ENCODE results near the gene OR4E2. TPM values are rescaled to one million over a fixed set of nuclear protein-coding genes. Genes with fewer than 3 reads are reported as not detected.

Gene OR4E2
- polyA plus RNA-seq, 4 donors: not detected

DNA sequence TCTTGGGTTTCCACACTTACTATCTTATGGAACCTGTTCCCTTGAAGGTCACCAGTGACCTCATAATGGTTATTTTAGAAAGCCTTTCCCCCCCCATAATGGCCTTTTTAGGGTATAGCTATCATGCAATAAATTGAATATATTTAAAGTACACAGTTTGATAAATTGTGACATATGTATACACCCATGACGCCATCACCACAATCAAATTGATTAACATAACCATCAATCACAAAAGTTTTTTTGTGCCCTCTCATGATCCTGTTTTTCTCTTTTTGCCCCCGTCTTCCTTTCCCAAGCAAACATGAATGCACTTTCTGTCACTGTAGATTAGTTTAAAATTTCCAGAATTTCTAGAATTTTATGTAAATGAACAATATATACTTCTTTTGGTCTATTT is 48.7 kb downstream of the OR4E2 start:
- FAIRE-seq (no peak), DNase-seq (no peak)
- Histone ChIP-seq H3K9me3 (ENCODE audit: control insufficient read depth in 2 of 2, insufficient read depth in 1 of 2, low read depth in 1 of 2, low read length in 1 of 2) (peaks cover 0 to 10% of the 10 kb centered on the region in 2 donors), H3K27ac (ENCODE audit: low read depth in 1 of 3, low read length in 2 of 3) (no peak overlapping the region), H3K4me3 (ENCODE audit: low read depth in 1 of 3, low read length in 3 of 3) (no peak overlapping the region), H3K27me3 (ENCODE audit: control insufficient read depth in 3 of 3, insufficient read depth in 3 of 3, low read length in 3 of 3) (no peaks in the 10 kb centered on the region), H3K36me3 (ENCODE audit: control insufficient read depth in 3 of 3, insufficient read depth in 2 of 3, low read depth in 1 of 3, low read length in 3 of 3) (no peaks in the 10 kb centered on the region), H3K4me1 (ENCODE audit: control insufficient read depth in 3 of 3, insufficient read depth in 2 of 3, low read depth in 1 of 3, low read length in 2 of 3) (no peaks in the 10 kb centered on the region)
- 65 to 75% (median 72%) methylated on average over 2 of the region's 2 CpGs for WGBS, 3 donors

- DNase-seq (peak; percentile 1 to 30), FAIRE-seq (no peak)
- H3K36me3 ChIP-seq (ENCODE audit: control insufficient read depth in 3 of 3, insufficient read depth in 2 of 3, low read depth in 1 of 3, low read length in 3 of 3): no peaks in the 10 kb centered on the region
- WGBS, 3 donors: 51 to 58% (median 54%) methylated on average over 2 of the region's 2 CpGs
- H3K4me3 ChIP-seq (ENCODE audit: low read depth in 1 of 3, low read length in 3 of 3): no peak overlapping the region
- no peaks in the 10 kb centered on the region for H3K4me1 ChIP-seq (ENCODE audit: control insufficient read depth in 3 of 3, insufficient read depth in 2 of 3, low read depth in 1 of 3, low read length in 2 of 3)
- no peaks in the 10 kb centered on the region for H3K27me3 ChIP-seq (ENCODE audit: control insufficient read depth in 3 of 3, insufficient read depth in 3 of 3, low read length in 3 of 3)
- peaks cover 0 to 10% of the 10 kb centered on the region in 2 donors for H3K9me3 ChIP-seq (ENCODE audit: control insufficient read depth in 2 of 2, insufficient read depth in 1 of 2, low read depth in 1 of 2, low read length in 1 of 2)
- H3K27ac ChIP-seq (ENCODE audit: low read depth in 1 of 3, low read length in 2 of 3): no peak overlapping the region
Observed at GRCh38 chr14:21703357-21704326, 50.0 kb downstream of the OR4E2 start.

DNA sequence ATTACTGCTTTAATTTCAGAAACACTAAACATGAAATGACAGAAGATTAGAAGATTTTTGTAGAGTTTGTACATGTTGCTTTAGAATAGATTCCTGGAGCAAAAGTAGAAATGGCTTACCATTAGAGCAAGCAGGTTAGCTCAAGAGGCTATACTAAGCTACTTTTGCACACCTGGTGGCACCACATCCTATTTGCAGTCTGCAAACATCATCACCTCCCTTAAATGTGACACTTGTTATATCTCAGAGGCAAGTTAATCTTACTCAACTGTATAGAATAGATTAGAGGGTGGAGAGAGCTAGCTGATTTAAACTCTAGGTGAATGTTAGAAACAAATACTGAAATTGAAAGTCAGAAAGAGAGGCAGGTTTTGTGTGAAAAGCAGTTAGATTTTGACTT is 50.7 kb downstream of the OR4E2 start:
- H3K9me3 ChIP-seq (ENCODE audit: control insufficient read depth in 2 of 2, insufficient read depth in 1 of 2, low read depth in 1 of 2, low read length in 1 of 2): peaks cover 0 to 10% of the 10 kb centered on the region in 2 donors
- no peaks in the 10 kb centered on the region for H3K4me1 ChIP-seq (ENCODE audit: control insufficient read depth in 3 of 3, insufficient read depth in 2 of 3, low read depth in 1 of 3, low read length in 2 of 3)
- H3K36me3 ChIP-seq (ENCODE audit: control insufficient read depth in 3 of 3, insufficient read depth in 2 of 3, low read depth in 1 of 3, low read length in 3 of 3): no peaks in the 10 kb centered on the region
- no peak for FAIRE-seq
- no peaks in the 10 kb centered on the region for H3K27me3 ChIP-seq (ENCODE audit: control insufficient read depth in 3 of 3, insufficient read depth in 3 of 3, low read length in 3 of 3)
- H3K27ac ChIP-seq (ENCODE audit: low read depth in 1 of 3, low read length in 2 of 3): no peak overlapping the region
- no peak for DNase-seq
- H3K4me3 ChIP-seq (ENCODE audit: low read depth in 1 of 3, low read length in 3 of 3): no peak overlapping the region

DNA sequence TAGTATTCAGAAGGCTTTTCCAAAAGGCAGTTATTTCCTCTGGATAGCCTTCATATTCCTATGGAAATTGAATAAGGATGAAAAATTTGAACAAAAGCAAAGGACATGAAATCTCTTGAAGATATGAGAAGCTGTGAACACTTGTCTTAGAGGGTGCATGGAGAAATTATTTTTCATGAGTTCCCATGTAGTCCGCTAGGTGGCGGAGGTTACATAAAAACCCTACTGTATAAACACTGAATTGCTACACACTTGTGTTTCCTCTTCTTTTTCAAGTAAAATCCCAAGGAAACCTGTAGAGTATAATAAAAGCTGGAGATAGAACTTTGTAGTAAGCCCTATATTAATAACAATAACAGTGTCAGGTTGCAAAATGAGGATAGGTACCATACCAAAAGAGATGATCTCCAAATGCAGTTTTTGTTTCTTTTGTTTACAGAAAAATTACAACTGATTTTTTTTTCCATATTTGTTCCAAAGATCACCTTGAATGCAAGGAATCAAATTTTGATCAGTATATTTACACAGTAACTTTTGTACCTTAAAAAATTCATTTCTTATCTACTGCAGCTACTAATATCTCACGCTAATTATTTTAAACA is 57.8 kb downstream of the OR4E2 start:
- no peak overlapping the region for H3K4me3 ChIP-seq (ENCODE audit: low read depth in 1 of 3, low read length in 3 of 3)
- no peaks in the 10 kb centered on the region for H3K4me1 ChIP-seq (ENCODE audit: control insufficient read depth in 3 of 3, insufficient read depth in 2 of 3, low read depth in 1 of 3, low read length in 2 of 3)
- FAIRE-seq (no peak), DNase-seq (peak; percentile 34 to 44)
- no peaks in the 10 kb centered on the region for H3K27me3 ChIP-seq (ENCODE audit: control insufficient read depth in 3 of 3, insufficient read depth in 3 of 3, low read length in 3 of 3)
- H3K9me3 ChIP-seq (ENCODE audit: control insufficient read depth in 2 of 2, insufficient read depth in 1 of 2, low read depth in 1 of 2, low read length in 1 of 2): peaks cover 0 to 7% of the 10 kb centered on the region in 2 donors
- H3K36me3 ChIP-seq (ENCODE audit: control insufficient read depth in 3 of 3, insufficient read depth in 2 of 3, low read depth in 1 of 3, low read length in 3 of 3): no peaks in the 10 kb centered on the region
- 24 to 29% (median 28%) methylated on average over 3 of the region's 3 CpGs for WGBS, 3 donors
- H3K27ac ChIP-seq (ENCODE audit: low read depth in 1 of 3, low read length in 2 of 3): no peak overlapping the region

- no peaks in the 10 kb centered on the region for H3K4me1 ChIP-seq (ENCODE audit: control insufficient read depth in 3 of 3, insufficient read depth in 2 of 3, low read depth in 1 of 3, low read length in 2 of 3)
- FAIRE-seq (no peak), DNase-seq (no peak)
- 73 to 79% (median 76%) methylated on average over 2 of the region's 2 CpGs for WGBS, 3 donors
- no peak overlapping the region for H3K27ac ChIP-seq (ENCODE audit: low read depth in 1 of 3, low read length in 2 of 3)
- no peaks in the 10 kb centered on the region for H3K36me3 ChIP-seq (ENCODE audit: control insufficient read depth in 3 of 3, insufficient read depth in 2 of 3, low read depth in 1 of 3, low read length in 3 of 3)
- H3K4me3 ChIP-seq (ENCODE audit: low read depth in 1 of 3, low read length in 3 of 3): no peak overlapping the region
- no peaks in the 10 kb centered on the region for H3K27me3 ChIP-seq (ENCODE audit: control insufficient read depth in 3 of 3, insufficient read depth in 3 of 3, low read length in 3 of 3)
- peaks cover 0 to 2% of the 10 kb centered on the region in 2 donors for H3K9me3 ChIP-seq (ENCODE audit: control insufficient read depth in 2 of 2, insufficient read depth in 1 of 2, low read depth in 1 of 2, low read length in 1 of 2)
Observed at GRCh38 chr14:21712036-21712435, 58.4 kb downstream of the OR4E2 start.

DNA sequence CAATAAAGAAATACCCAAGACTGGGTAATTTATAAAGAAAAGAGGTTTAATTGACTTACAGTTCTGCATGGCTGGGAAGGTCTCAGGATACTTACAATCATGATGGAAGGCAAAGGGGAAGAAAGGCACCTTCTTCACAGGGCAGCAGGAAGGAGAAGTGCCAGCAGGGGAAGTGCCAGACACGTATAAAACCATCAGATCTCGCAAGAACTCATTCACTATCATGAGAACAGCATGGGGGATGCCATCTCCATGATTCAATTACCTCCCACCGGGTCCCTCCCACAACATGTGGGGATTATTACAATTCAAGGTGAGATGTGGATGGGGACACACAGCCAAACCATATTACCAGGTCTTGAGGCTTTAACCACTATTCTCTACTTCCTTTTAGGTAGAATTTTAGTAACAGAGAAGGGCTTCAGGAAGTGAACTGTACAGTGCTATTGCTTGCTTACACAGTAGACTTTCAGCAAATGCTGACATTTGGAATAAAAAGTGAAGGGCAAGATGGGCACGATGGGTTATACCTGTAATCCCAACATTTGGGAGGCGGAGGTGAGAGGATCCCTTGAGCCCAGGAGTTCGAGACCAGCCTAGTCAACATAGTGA is 60.8 kb downstream of the OR4E2 start:
- Histone ChIP-seq H3K9me3 (ENCODE audit: control insufficient read depth in 2 of 2, insufficient read depth in 1 of 2, low read depth in 1 of 2, low read length in 1 of 2) (no peaks in the 10 kb centered on the region), H3K4me3 (ENCODE audit: low read depth in 1 of 3, low read length in 3 of 3) (no peak overlapping the region), H3K27me3 (ENCODE audit: control insufficient read depth in 3 of 3, insufficient read depth in 3 of 3, low read length in 3 of 3) (no peaks in the 10 kb centered on the region), H3K36me3 (ENCODE audit: control insufficient read depth in 3 of 3, insufficient read depth in 2 of 3, low read depth in 1 of 3, low read length in 3 of 3) (no peaks in the 10 kb centered on the region), H3K4me1 (ENCODE audit: control insufficient read depth in 3 of 3, insufficient read depth in 2 of 3, low read depth in 1 of 3, low read length in 2 of 3) (no peaks in the 10 kb centered on the region), H3K27ac (ENCODE audit: low read depth in 1 of 3, low read length in 2 of 3) (no peak overlapping the region)
- DNase-seq: no peak
- 73 to 75% (median 74%) methylated on average over 6 of the region's 6 CpGs for WGBS, 3 donors
- no peak for FAIRE-seq

Other genes starting within 250 kb of the OR4E2 start
- gene CHD8, start 197.7 kb upstream of the OR4E2 start, polyA plus RNA-seq: 10 to 100 TPM; 18.1 to 40.7 (median 22.9) TPM
- 10 to 100 TPM in 1 of 4 donors, 1 to 10 TPM in 3; 7.4 to 24.9 (median 8.0) TPM for gene RAB2B, start 176.9 kb upstream of the OR4E2 start, polyA plus RNA-seq
- 10 to 100 TPM; 20.4 to 54.0 (median 24.7) TPM for gene TOX4, start 176.6 kb upstream of the OR4E2 start, polyA plus RNA-seq
- gene METTL3, start 142.5 kb upstream of the OR4E2 start, polyA plus RNA-seq: 10 to 100 TPM; 12.3 to 47.4 (median 19.9) TPM
- 1 to 10 TPM in 3 of 4 donors, not detected in 1; 1.6 to 6.2 (median 2.5) TPM for gene SALL2, start 127.5 kb upstream of the OR4E2 start, polyA plus RNA-seq
- gene OR10G3, start 73.8 kb upstream of the OR4E2 start, polyA plus RNA-seq: not detected
- gene OR10G2, start 18.9 kb upstream of the OR4E2 start, polyA plus RNA-seq: not detected
- not detected for gene OR4E1, start 20.0 kb downstream of the OR4E2 start, polyA plus RNA-seq